Lung (tissue), 12 donors: ENCODE data around the gene VAPA. TPM values are rescaled to one million over a fixed set of nuclear protein-coding genes. Genes with fewer than 3 reads are reported as not detected.

Experiments used
- ATAC-seq: fragments of 200-7000 bp; cut with Tn5 transposase; one replicate; pipeline ENCODE4 v1.9.1; 2020; ENCODE audit warnings: moderate number of reproducible peaks; ENCODE audit not compliant: insufficient read depth, low FRiP score
- DNase-seq, 3 donors: peaks; one replicate each; pipeline ENCODE4 v3.0.0-alpha.2; 2013 to 2017
- H3K27ac ChIP-seq, 2 donors: one replicate each; pipeline ENCODE4 v1.5.1; 2013; ENCODE audit warnings: mild to moderate bottlenecking in 2 of 2, moderate library complexity in 2 of 2, control low read depth in 1 of 2, inconsistent platforms in 1 of 2, low read depth in 1 of 2, low read length in 1 of 2
- H3K27me3 ChIP-seq, 3 donors: one replicate each; pipeline ENCODE4 v1.5.1; 2013; ENCODE audit warnings: low read length in 2 of 3; ENCODE audit not compliant: control insufficient read depth in 3 of 3, insufficient read depth in 3 of 3
- H3K36me3 ChIP-seq, 4 donors: one replicate each; pipeline ENCODE4 v1.5.1; 2013; ENCODE audit warnings: low read length in 4 of 4, mild to moderate bottlenecking in 1 of 4, moderate library complexity in 1 of 4; ENCODE audit not compliant: control insufficient read depth in 4 of 4, insufficient read depth in 4 of 4
- H3K4me1 ChIP-seq, 5 donors: one replicate each; pipeline ENCODE4 v1.5.1; 2013; ENCODE audit warnings: low read length in 5 of 5, mild to moderate bottlenecking in 2 of 5, moderate library complexity in 1 of 5; ENCODE audit not compliant: control insufficient read depth in 5 of 5, insufficient read depth in 5 of 5
- H3K4me3 ChIP-seq: one replicate; pipeline ENCODE4 v1.5.1; 2013; ENCODE audit warnings: mild to moderate bottlenecking, control low read depth, moderate library complexity
- H3K9ac ChIP-seq, 2 donors: one replicate each; pipeline ENCODE4 v1.5.1; 2013; ENCODE audit warnings: low read length in 2 of 2, control low read depth in 1 of 2; ENCODE audit not compliant: insufficient read depth in 1 of 2
- H3K9me3 ChIP-seq, 4 donors: one replicate each; pipeline ENCODE4 v1.5.1; 2013; ENCODE audit warnings: low read length in 3 of 4, mild to moderate bottlenecking in 1 of 4, moderate library complexity in 1 of 4; ENCODE audit not compliant: control insufficient read depth in 4 of 4, insufficient read depth in 3 of 4
- CTCF ChIP-seq: IDR thresholded peaks from 2 replicates; pipeline ENCODE4 v1.5.1; 2012; ENCODE audit warnings: mild to moderate bottlenecking; ENCODE audit errors: control extremely low read depth, extremely low read depth
- WGBS, 2 donors: extraction: QIAGEN DNeasy Blood & Tissue Kit; methylation state at CpG; one replicate each; pipeline ENCODE4 v1.1.7; 2013; 5-methylcytosine and 5-hydroxymethylcytosine counted together
- polyA plus RNA-seq, 2 donors: library from polyadenylated mRNA; stranded (reverse); fragments of 200-250 nt; gene quantifications; one replicate each; pipeline ENCODE4 v1.2.1, GENCODE V29; 2013
- total RNA-seq, 2 donors: library from RNA; depleted of rRNA in 1 of 2; stranded (reverse); fragments of >200 nt in 1 of 2; gene quantifications; one replicate each; pipeline ENCODE4 v1.2.1, GENCODE V29; 2014 to 2021
- donor health status: control.
- donor health status: control.
- donor health status: Bipolar disorder and iron deficiency.
- donor health status: healthy.
- donor health status: DM: yes; HTN: yes; CAD: no.

The VAPA gene
- total and polyA plus RNA-seq, 4 donors, result 143 to 351 (median 248) TPM

DNA sequence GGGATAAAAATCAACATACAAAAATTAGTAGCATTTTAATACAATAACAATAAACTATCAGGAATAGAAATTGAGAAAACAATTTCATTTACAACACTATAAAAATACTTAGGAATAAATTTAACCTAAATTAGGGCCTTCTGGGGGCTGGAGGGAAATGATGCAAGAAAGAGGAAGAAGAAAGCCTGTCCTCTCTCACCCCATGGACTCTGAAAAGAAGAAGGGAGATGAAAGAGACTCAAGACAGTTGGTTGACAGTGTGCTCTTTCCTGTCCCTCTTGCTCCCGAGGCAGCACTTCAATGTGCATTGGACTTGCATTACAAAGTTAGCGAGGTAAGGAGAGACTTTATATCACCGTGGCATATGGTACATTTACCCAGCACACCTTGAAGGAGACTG, 88.5 kb downstream of the VAPA start:
- H3K4me1 ChIP-seq, result peaks cover 0 to 8% (median 0%) of the 10 kb centered on the region in 5 donors
- no peaks in the 10 kb centered on the region for H3K27me3 ChIP-seq
- H3K9ac ChIP-seq, result no peak overlapping the region
- ATAC-seq (no peak), DNase-seq (no peak)
- WGBS, 2 donors, result 52 to 79% methylated on average over 3 of the region's 3 CpGs
- peaks cover 0 to 8% (median 0%) of the 10 kb centered on the region in 4 donors for H3K9me3 ChIP-seq
- H3K36me3 ChIP-seq, result no peaks in the 10 kb centered on the region
- H3K27ac ChIP-seq, result no peak overlapping the region
- no peak for TF ChIP-seq CTCF
- no peak overlapping the region for H3K4me3 ChIP-seq

DNA sequence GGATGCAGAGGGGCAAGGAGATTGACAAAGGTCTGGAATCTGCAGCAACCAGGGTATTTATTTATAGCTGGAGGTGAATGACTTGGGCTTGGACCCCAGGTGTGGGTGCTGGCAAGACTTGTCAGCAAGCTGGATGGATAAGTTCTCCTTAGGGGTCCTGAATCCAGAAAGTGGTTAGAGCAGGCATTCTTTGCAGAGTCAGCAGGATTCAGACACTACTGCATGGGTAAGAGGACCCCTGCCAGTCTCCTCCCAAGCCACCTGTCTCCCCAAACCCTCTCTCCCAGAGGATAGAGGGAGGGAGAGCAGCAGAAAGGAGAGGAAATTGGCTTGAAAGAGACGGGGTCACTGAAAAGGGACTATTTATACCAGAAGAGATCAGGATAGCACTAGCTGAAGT, 89.5 kb downstream of the VAPA start:
- Histone ChIP-seq H3K4me1 (peaks cover 0 to 8% (median 0%) of the 10 kb centered on the region in 5 donors), H3K9ac (no peak overlapping the region), H3K27me3 (no peaks in the 10 kb centered on the region), H3K36me3 (no peaks in the 10 kb centered on the region), H3K27ac (no peak overlapping the region), H3K9me3 (peaks cover 0 to 5% (median 0%) of the 10 kb centered on the region in 4 donors), H3K4me3 (no peak overlapping the region)
- 87% methylated on average over 1 of the region's 1 CpG for WGBS, 2 donors
- no peak for DNase-seq
- ATAC-seq, result no peak
- TF ChIP-seq CTCF, result no peak

GRCh38 chr18:10003866-10004265, 90.0 kb downstream of the VAPA start:
- H3K36me3 ChIP-seq, result no peaks in the 10 kb centered on the region
- DNase-seq (no peak), ATAC-seq (no peak)
- no peak overlapping the region for H3K9ac ChIP-seq
- TF ChIP-seq CTCF, result no peak
- peaks cover 0 to 3% (median 0%) of the 10 kb centered on the region in 4 donors for H3K9me3 ChIP-seq
- WGBS, 2 donors, result 87% methylated on average over 7 of the region's 7 CpGs
- no peak overlapping the region for H3K4me3 ChIP-seq
- H3K4me1 ChIP-seq, result peaks cover 0 to 8% (median 0%) of the 10 kb centered on the region in 5 donors
- H3K27ac ChIP-seq, result no peak overlapping the region
- H3K27me3 ChIP-seq, result no peaks in the 10 kb centered on the region

GRCh38 chr18:10006311-10006893, 92.6 kb downstream of the VAPA start:
- H3K36me3 ChIP-seq, result no peaks in the 10 kb centered on the region
- H3K9ac ChIP-seq, result no peak overlapping the region
- 46 to 65% methylated on average over 4 of the region's 4 CpGs for WGBS, 2 donors
- peaks cover 0 to 24% (median 5%) of the 10 kb centered on the region in 5 donors for H3K4me1 ChIP-seq
- no peaks in the 10 kb centered on the region for H3K27me3 ChIP-seq
- no peak overlapping the region for H3K4me3 ChIP-seq
- H3K27ac ChIP-seq, result no peak overlapping the region
- peak in 2 of 3 donors; percentile 66 to 74 for DNase-seq
- ATAC-seq, result no peak
- no peaks in the 10 kb centered on the region for H3K9me3 ChIP-seq
- no peak for TF ChIP-seq CTCF
